Dedifferentiated amniotic fluid mesenchymal stem cell (primary cell): ENCODE data around the gene GPRASP3.

Experiments used
- DNase-seq: peaks from one replicate; pipeline ENCODE4 v3.0.0-alpha.2; 2016; ENCODE audit errors: extremely low spot score

Gene GPRASP3

DNA sequence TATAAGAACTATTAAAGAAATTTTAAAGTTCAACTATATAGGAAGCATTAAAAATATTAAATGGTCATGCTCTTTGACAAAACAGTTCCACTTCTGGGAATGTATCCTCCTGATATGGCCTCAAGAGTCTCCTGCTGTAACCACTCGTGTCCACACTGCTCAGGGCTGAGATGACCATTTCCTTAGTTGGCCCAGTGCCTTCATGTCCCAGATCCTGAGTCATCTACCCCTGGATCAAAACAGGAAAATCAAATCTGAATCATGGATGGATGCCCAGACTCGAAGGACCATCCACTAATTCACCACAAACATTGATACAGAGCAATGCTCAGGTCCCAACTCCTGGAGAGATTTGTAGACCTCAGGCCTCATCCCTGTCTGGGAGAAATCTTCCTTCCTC, 44.7 kb downstream of the GPRASP3 start:
- peak; percentile 17 for DNase-seq

DNA sequence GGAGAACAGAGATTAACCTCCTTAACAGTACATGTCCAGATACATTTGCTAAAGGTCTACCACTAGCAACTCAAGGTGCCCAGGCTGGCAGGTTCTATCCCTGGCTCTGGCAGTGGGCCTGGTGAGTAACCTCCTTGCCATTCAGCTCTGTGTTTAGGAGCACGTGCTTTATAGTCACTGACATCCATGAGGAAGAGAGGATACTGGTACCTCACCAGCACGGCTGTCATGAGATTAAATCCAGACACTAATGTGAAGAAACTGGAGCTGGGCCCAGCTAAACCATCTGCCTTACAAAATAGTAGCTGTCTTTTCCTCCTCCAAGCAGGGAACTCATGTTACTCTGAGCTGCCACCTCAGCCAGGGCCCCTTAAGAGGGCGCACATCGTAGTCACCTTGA, 45.3 kb downstream of the GPRASP3 start:
- no peak for DNase-seq

DNA sequence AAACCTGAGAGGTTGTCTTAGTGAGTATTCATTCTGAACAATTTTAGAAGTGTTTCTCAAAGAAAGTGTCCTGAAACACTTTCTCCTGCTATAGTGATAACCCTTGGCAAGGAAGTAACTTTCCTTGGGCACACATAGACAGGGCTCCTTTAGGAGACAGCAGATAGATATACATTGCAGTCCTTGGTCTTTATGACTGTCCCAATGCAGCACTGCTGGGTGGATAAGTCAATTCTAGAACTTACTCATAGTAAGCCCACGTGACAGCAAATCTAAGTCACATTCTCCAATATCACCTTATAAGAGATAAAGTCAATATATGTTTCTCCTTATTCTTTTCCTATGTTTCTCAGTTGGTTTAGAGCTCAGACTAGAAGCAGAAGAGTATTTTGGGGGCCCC, 46.7 kb downstream of the GPRASP3 start:
- no peak for DNase-seq

DNA sequence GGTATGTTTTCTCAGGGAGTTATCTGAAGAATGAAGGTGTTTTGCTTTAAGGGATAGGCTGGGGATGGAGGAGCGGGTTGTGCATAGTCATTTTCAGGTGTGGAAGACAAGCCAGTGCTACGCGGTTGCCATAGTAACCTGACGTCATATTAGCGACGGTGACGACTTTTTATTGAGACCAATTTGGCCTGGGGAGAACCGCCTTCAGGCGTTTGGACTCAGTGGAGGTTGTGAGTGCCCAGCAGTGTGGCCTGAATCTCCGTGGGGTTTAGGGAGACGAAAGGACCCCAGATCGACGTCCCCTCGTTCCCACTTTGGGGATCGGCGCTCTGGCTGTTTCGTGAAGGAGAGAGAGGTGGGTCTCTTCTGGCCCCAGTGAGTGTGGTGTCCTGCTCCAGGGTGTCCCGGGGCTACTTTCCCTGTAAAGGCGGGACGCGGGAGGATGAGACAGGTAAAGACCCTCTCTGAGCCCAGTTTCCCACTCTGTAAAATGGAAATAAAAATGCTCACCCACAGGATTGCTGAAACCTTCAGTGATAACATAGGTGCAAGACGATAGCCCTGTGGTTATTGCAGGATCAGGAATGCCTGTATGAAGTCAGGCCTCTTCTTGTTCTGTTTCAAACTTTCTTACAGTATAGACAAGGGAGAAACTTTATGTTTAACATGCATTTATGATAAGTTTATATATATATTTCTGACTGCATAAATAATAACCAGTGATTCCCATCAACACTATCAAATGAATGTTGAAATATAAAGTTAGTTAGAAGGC, 48.6 kb downstream of the GPRASP3 start:
- DNase-seq: peak; percentile 86
